IMR-90 (cell line): ENCODE results near the gene EPHA6. TPM values are rescaled to one million over a fixed set of nuclear protein-coding genes. Genes with fewer than 3 reads are reported as not detected.

ENCODE experiments used
- ATAC-seq: fragments of 200-7000 bp; cut with Tn5 transposase; 2 replicates; pipeline ENCODE4 v1.9.1; 2020; ENCODE audit warnings: low read depth, mild to moderate bottlenecking, moderate library complexity
- BruUV-seq: library from RNA; stranded (reverse); fragments of 400-500 nt; replicated peaks from 2 replicates; lab custom pipeline; 2021; lab: Mats Ljungman, UMichigan
- CTCF ChIA-PET: fragments of 300-600 bp; formaldehyde crosslinking; extraction: SDS; loops from one replicate; lab custom pipeline; 2021; ENCODE audit warnings: antibody characterized with exemption; lab: Yijun Ruan, JAX
- POLR2A ChIA-PET: fragments of 300-600 bp; sonication (Branson Sonifier 250); formaldehyde crosslinking; loops from one replicate; lab custom pipeline; 2022; ENCODE audit warnings: antibody characterized with exemption; ENCODE audit not compliant: unreplicated experiment; lab: Charles Lee
- DNase-seq: peaks from one replicate; pipeline ENCODE4 v3.0.0; 2013
- H2AFZ ChIP-seq: replicated peaks from 2 replicates; pipeline ENCODE3; 2013; ENCODE audit warnings: low read length, mild to moderate bottlenecking; ENCODE audit not compliant: poor library complexity
- H2AK5ac ChIP-seq: 2 replicates; pipeline ENCODE4 v1.6.1; 2013; ENCODE audit warnings: low read depth, low read length, inconsistent platforms
- H2AK9ac ChIP-seq: replicated peaks from 2 replicates; pipeline ENCODE3; 2013; ENCODE audit warnings: mild to moderate bottlenecking, low read depth, low read length, moderate library complexity; ENCODE audit not compliant: poor library complexity
- H2BK120ac ChIP-seq: 2 replicates; pipeline ENCODE4 v1.6.1; 2013; ENCODE audit warnings: low read depth, low read length, inconsistent platforms
- H2BK15ac ChIP-seq: 3 replicates; pipeline ENCODE4 v1.6.1; 2013; ENCODE audit warnings: low read depth, low read length, inconsistent platforms
- H2BK20ac ChIP-seq: 2 replicates; pipeline ENCODE4 v1.6.1; 2013; ENCODE audit warnings: low read depth, mild to moderate bottlenecking, inconsistent platforms, low read length, moderate library complexity
- H2BK5ac ChIP-seq: 2 replicates; pipeline ENCODE4 v1.6.1; 2013; ENCODE audit warnings: mild to moderate bottlenecking, low read depth, low read length, inconsistent platforms; ENCODE audit not compliant: poor library complexity, severe bottlenecking
- H3K14ac ChIP-seq: replicated peaks from 2 replicates; pipeline ENCODE4 v1.6.1; 2013; ENCODE audit warnings: low read depth, low read length, inconsistent platforms
- H3K18ac ChIP-seq: 2 replicates; pipeline ENCODE4 v1.6.1; 2013; ENCODE audit warnings: low read depth, low read length, control low read depth
- H3K23ac ChIP-seq: 2 replicates; pipeline ENCODE4 v1.6.1; 2013; ENCODE audit warnings: low read depth, low read length, inconsistent platforms
- H3K27ac ChIP-seq: 2 replicates; pipeline ENCODE4 v1.5.1; 2013; ENCODE audit warnings: mild to moderate bottlenecking, control low read depth, low read length; ENCODE audit not compliant: insufficient read depth
- H3K27me3 ChIP-seq: 2 replicates; pipeline ENCODE4 v1.6.1; 2013; ENCODE audit warnings: low read length; ENCODE audit not compliant: control insufficient read depth, insufficient read depth
- H3K36me3 ChIP-seq: 2 replicates; pipeline ENCODE4 v1.6.1; 2013; ENCODE audit warnings: low read length, mixed read lengths; ENCODE audit not compliant: control insufficient read depth, insufficient read depth
- H3K4ac ChIP-seq: 2 replicates; pipeline ENCODE4 v1.6.1; 2013; ENCODE audit warnings: low read depth, low read length, inconsistent platforms
- H3K4me1 ChIP-seq: 2 replicates; pipeline ENCODE4 v1.6.1; 2013; ENCODE audit warnings: low read length, mixed read lengths; ENCODE audit not compliant: control insufficient read depth, insufficient read depth
- H3K4me2 ChIP-seq: 2 replicates; pipeline ENCODE4 v1.6.1; 2013; ENCODE audit warnings: low read depth, mild to moderate bottlenecking, control low read depth, low read length, moderate library complexity
- H3K4me3 ChIP-seq: 2 replicates; pipeline ENCODE4 v1.5.1; 2013; ENCODE audit warnings: low read depth, mild to moderate bottlenecking, control low read depth, low read length, moderate library complexity; ENCODE audit not compliant: insufficient read depth
- H3K56ac ChIP-seq: 2 replicates; pipeline ENCODE4 v1.6.1; 2013; ENCODE audit warnings: low read length, inconsistent platforms; ENCODE audit not compliant: insufficient read depth; ENCODE audit errors: extremely low read depth
- H3K79me1 ChIP-seq, 2 experiments: 2 replicates each; pipeline ENCODE4 v1.6.1; 2013; ENCODE audit warnings: low read length in 2 of 2, inconsistent platforms in 1 of 2, low read depth in 1 of 2
- H3K9ac ChIP-seq: 2 replicates; pipeline ENCODE4 v1.6.1; 2013; ENCODE audit warnings: low read depth, low read length, control low read depth
- H3K9me1 ChIP-seq: 2 replicates; pipeline ENCODE4 v1.6.1; 2013; ENCODE audit warnings: low read length, inconsistent platforms; ENCODE audit not compliant: insufficient read depth
- H3K9me3 ChIP-seq: 2 replicates; pipeline ENCODE4 v1.6.1; 2013; ENCODE audit warnings: low read length; ENCODE audit not compliant: control insufficient read depth, insufficient read depth
- H4K20me1 ChIP-seq: 2 replicates; pipeline ENCODE4 v1.6.1; 2013; ENCODE audit warnings: low read length, inconsistent platforms; ENCODE audit not compliant: insufficient read depth
- H4K5ac ChIP-seq: 2 replicates; pipeline ENCODE4 v1.6.1; 2013; ENCODE audit warnings: mild to moderate bottlenecking, low read depth, low read length, control low read depth
- H4K8ac ChIP-seq, 2 experiments: 2 replicates each; pipeline ENCODE4 v1.6.1; 2013; ENCODE audit warnings: low read depth in 2 of 2, low read length in 2 of 2, control low read depth in 1 of 2, inconsistent platforms in 1 of 2
- H4K91ac ChIP-seq: 2 replicates; pipeline ENCODE4 v1.6.1; 2013; ENCODE audit warnings: low read depth, low read length, inconsistent platforms; ENCODE audit not compliant: insufficient read depth
- BHLHE40 ChIP-seq: fragments of 150-350 bp; IDR thresholded peaks from 2 replicates; pipeline ENCODE4 v1.6.1; 2016; ENCODE audit warnings: mild to moderate bottlenecking, low read depth, low read length
- CEBPB ChIP-seq: IDR thresholded peaks from 2 replicates; pipeline ENCODE4 v1.6.1; 2012; ENCODE audit warnings: low read depth, low read length, improper control_type of control experiment
- CHD1 ChIP-seq: IDR thresholded peaks from 2 replicates; pipeline ENCODE4 v1.6.1; 2012; ENCODE audit warnings: low read depth, low read length, improper control_type of control experiment
- CTCF ChIP-seq: conservative IDR thresholded peaks from 2 replicates; pipeline ENCODE4 v1.5.1; 2012; ENCODE audit warnings: mild to moderate bottlenecking, low read depth, low read length, improper control_type of control experiment
- FOS ChIP-seq: fragments of 150-350 bp; IDR thresholded peaks from 2 replicates; pipeline ENCODE4 v1.6.1; 2016; ENCODE audit warnings: low read depth, low read length
- MAFK ChIP-seq: IDR thresholded peaks from 2 replicates; pipeline ENCODE4 v1.6.1; 2012; ENCODE audit warnings: low read depth, low read length, improper control_type of control experiment
- MAZ ChIP-seq: IDR thresholded peaks from 2 replicates; pipeline ENCODE4 v1.6.1; 2012; ENCODE audit warnings: low read depth, mild to moderate bottlenecking, low read length, improper control_type of control experiment, moderate library complexity, borderline replicate concordance
- MXI1 ChIP-seq: IDR thresholded peaks from 2 replicates; pipeline ENCODE4 v1.6.1; 2012; ENCODE audit warnings: low read depth, mild to moderate bottlenecking, low read length, moderate library complexity, borderline replicate concordance
- NFE2L2 ChIP-seq: fragments of 150-350 bp; IDR thresholded peaks from 2 replicates; pipeline ENCODE4 v1.6.1; 2016; ENCODE audit warnings: low read depth, mild to moderate bottlenecking, low read length
- POLR2A ChIP-seq: IDR thresholded peaks from 2 replicates; pipeline ENCODE4 v1.6.1; 2012; ENCODE audit warnings: mild to moderate bottlenecking, low read depth, low read length
- RAD21 ChIP-seq: IDR thresholded peaks from 2 replicates; pipeline ENCODE4 v1.6.1; 2012; ENCODE audit warnings: low read length, improper control_type of control experiment
- RCOR1 ChIP-seq: IDR thresholded peaks from 2 replicates; pipeline ENCODE4 v1.6.1; 2012; ENCODE audit warnings: mild to moderate bottlenecking, low read length, improper control_type of control experiment; ENCODE audit not compliant: insufficient replicate concordance
- RFX5 ChIP-seq: IDR thresholded peaks from 2 replicates; pipeline ENCODE4 v1.8.0; 2012; ENCODE audit warnings: low read depth, mild to moderate bottlenecking, low read length, moderate library complexity
- SMC3 ChIP-seq: fragments of 150-350 bp; IDR thresholded peaks from 2 replicates; pipeline ENCODE4 v1.6.1; 2016; ENCODE audit warnings: low read depth, mild to moderate bottlenecking, antibody characterized with exemption, low read length, moderate library complexity
- USF2 ChIP-seq: fragments of 150-350 bp; IDR thresholded peaks from 2 replicates; pipeline ENCODE4 v1.6.1; 2017; ENCODE audit warnings: mild to moderate bottlenecking, antibody characterized with exemption, low read length, low read depth
- WGBS, 2 experiments: methylation state at CpG; one replicate each; pipeline versions ENCODE4 v1.1.5 to v1.1.7; 2013; ENCODE audit warnings: missing lambda C conversion rate in 2 of 2; ENCODE audit not compliant: insufficient read length in 1 of 2; ENCODE audit errors: extremely low coverage in 2 of 2; 5-methylcytosine and 5-hydroxymethylcytosine counted together
- dilution Hi-C: fragments of 300-500 bp; cut with HindIII; formaldehyde crosslinking; loops from one replicate; pipeline ENCODE4 v1.14.3; 2018; ENCODE audit warnings: low sequenced_read_pairs; ENCODE audit not compliant: unreplicated experiment
- in situ Hi-C: fragments of 300-500 bp; cut with MboI; formaldehyde crosslinking; loops from 3 replicates; pipeline ENCODE4 v1.14.3; 2019; ENCODE audit warnings: low sequenced_read_pairs, inconsistent platforms, mixed read lengths
- intact Hi-C: fragments of 100-400 bp; cut with micrococcal nuclease; formaldehyde crosslinking; loops from 2 replicates; pipeline ENCODE4 v1.10.0; 2022
- polyA plus RNA-seq, 3 experiments: library from polyadenylated mRNA; depleted of rRNA; stranded (reverse); fragments of >200 nt; gene quantifications; 2 replicates each; pipeline ENCODE4 v1.2.3, GENCODE V29; 2012; ENCODE audit warnings: low replicate concordance in 1 of 3
- total RNA-seq: library from RNA; depleted of rRNA; stranded (reverse); fragments of >200 nt; gene quantifications from 2 replicates; pipeline ENCODE4 v1.2.3, GENCODE V29; 2012
- TF ChIP-seq, protein P1 (sequence below): fragments of 150-350 bp; IDR thresholded peaks from 2 replicates; pipeline ENCODE4 v1.6.1; 2016; ENCODE audit warnings: low read depth, mild to moderate bottlenecking, low read length, moderate library complexity, borderline replicate concordance

EPHA6 gene
- total and polyA plus RNA-seq, 2 of the 4 experiments (the other 2 are of a cell fraction), result not detected

- H4K20me1 ChIP-seq, result no peaks in the 10 kb centered on the region
- POLR2A ChIA-PET, result no interaction called here
- 56% methylated on average over 7 of the region's 19 CpGs; no CpG with 5 or more reads in 1 of the 2 experiments for WGBS, 2 experiments
- no peak overlapping the region for H3K14ac ChIP-seq
- no peak overlapping the region for H3K9ac ChIP-seq
- H3K9me3 ChIP-seq, result peaks cover 15% of the 10 kb centered on the region; the same call in 1 of the 2 replicates
- H3K56ac ChIP-seq, result no peak overlapping the region
- H3K9me1 ChIP-seq, result no peaks in the 10 kb centered on the region
- H2BK20ac ChIP-seq, result no peak overlapping the region
- no peak overlapping the region for H3K27ac ChIP-seq
- H2BK120ac ChIP-seq, result no peak overlapping the region
- no peak overlapping the region for H4K5ac ChIP-seq
- no peak overlapping the region for H2BK15ac ChIP-seq
- CTCF ChIA-PET, result no interaction called here
- H2BK5ac ChIP-seq, result no peak overlapping the region
- intact Hi-C loops (no loop called here), in situ Hi-C loops (no loop called here), dilution Hi-C loops (no loop called here)
- H3K4me2 ChIP-seq, result no peak overlapping the region
- H3K79me1 ChIP-seq, result no peaks in the 10 kb centered on the region
- no peak overlapping the region for H3K4me3 ChIP-seq
- H3K36me3 ChIP-seq, result no peaks in the 10 kb centered on the region
- no peaks in the 10 kb centered on the region for H3K27me3 ChIP-seq
- DNase-seq (no peak), ATAC-seq (no peak)
- no peak overlapping the region for H3K4ac ChIP-seq
- no TSS peak for BruUV-seq
- H2AK5ac ChIP-seq, result no peak overlapping the region
- TF ChIP-seq, protein P1, sequence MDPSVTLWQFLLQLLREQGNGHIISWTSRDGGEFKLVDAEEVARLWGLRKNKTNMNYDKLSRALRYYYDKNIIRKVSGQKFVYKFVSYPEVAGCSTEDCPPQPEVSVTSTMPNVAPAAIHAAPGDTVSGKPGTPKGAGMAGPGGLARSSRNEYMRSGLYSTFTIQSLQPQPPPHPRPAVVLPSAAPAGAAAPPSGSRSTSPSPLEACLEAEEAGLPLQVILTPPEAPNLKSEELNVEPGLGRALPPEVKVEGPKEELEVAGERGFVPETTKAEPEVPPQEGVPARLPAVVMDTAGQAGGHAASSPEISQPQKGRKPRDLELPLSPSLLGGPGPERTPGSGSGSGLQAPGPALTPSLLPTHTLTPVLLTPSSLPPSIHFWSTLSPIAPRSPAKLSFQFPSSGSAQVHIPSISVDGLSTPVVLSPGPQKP, result no peak
- TF ChIP-seq MAFK (no peak), MAZ (no peak), USF2 (no peak), RCOR1 (no peak), NFE2L2 (no peak), CTCF (no peak), CEBPB (no peak), POLR2A (no peak), MXI1 (no peak), FOS (no peak), RFX5 (no peak), CHD1 (no peak), SMC3 (no peak), RAD21 (no peak), BHLHE40 (no peak)
- no peak overlapping the region for H3K23ac ChIP-seq
- H4K91ac ChIP-seq, result no peak overlapping the region
- H3K18ac ChIP-seq, result no peak overlapping the region
- H3K4me1 ChIP-seq, result no peaks in the 10 kb centered on the region
- H4K8ac ChIP-seq, result no peak overlapping the region
- H2AFZ ChIP-seq, result no peak overlapping the region
- H2AK9ac ChIP-seq, result no peak overlapping the region
Observed at GRCh38 chr3:97265237-97266005, 451.0 kb downstream of the EPHA6 start.
